SU-DHL-6 (cell line): ENCODE results near the gene GRIK3.

Experiments used
- CTCF ChIP-seq: fragments of 200-600 bp; sonication (generic); IDR thresholded peaks from one replicate; pipeline ENCODE4 v1.5.1; 2017; ENCODE audit warnings: antibody characterized with exemption, mild to moderate bottlenecking, low read length, moderate library complexity; ENCODE audit not compliant: insufficient read depth, poor library complexity, severe bottlenecking
- EZH2phosphoT487 ChIP-seq: fragments of 200-600 bp; sonication (generic), shearing (Covaris generic); conservative IDR thresholded peaks from 2 replicates; pipeline ENCODE4 v1.6.1; 2018; ENCODE audit warnings: mild to moderate bottlenecking, antibody characterized with exemption, low read length, moderate library complexity, mixed read lengths

GRCh38 chr1:37002898-37003297 is 31.4 kb downstream of the GRIK3 start:
- TF ChIP-seq CTCF (no peak), EZH2phosphoT487 (no peak)
